AG09309 (cell line): ENCODE results near the gene APBB2.
"Not testable (repeated sequence)": the region's sequence is repeated elsewhere in the genome, so short reads cannot be mapped to it uniquely, and the experiment has no call there.

Experiments
- DNase-seq: peaks from one replicate; pipeline ENCODE4 v3.0.0-alpha.2; 2010; ENCODE audit warnings: low read depth
- H3K4me3 ChIP-seq: 2 replicates; pipeline ENCODE4 v1.5.1; 2011; ENCODE audit warnings: mild to moderate bottlenecking, low read depth, low read length, moderate library complexity; ENCODE audit not compliant: control insufficient read depth
- CTCF ChIP-seq: IDR thresholded peaks from 2 replicates; pipeline ENCODE4 v1.5.1; 2011; ENCODE audit warnings: mild to moderate bottlenecking, low read depth, low read length, inconsistent platforms; ENCODE audit not compliant: insufficient read depth, control insufficient read depth; ENCODE audit errors: missing control alignments

APBB2 gene

DNA sequence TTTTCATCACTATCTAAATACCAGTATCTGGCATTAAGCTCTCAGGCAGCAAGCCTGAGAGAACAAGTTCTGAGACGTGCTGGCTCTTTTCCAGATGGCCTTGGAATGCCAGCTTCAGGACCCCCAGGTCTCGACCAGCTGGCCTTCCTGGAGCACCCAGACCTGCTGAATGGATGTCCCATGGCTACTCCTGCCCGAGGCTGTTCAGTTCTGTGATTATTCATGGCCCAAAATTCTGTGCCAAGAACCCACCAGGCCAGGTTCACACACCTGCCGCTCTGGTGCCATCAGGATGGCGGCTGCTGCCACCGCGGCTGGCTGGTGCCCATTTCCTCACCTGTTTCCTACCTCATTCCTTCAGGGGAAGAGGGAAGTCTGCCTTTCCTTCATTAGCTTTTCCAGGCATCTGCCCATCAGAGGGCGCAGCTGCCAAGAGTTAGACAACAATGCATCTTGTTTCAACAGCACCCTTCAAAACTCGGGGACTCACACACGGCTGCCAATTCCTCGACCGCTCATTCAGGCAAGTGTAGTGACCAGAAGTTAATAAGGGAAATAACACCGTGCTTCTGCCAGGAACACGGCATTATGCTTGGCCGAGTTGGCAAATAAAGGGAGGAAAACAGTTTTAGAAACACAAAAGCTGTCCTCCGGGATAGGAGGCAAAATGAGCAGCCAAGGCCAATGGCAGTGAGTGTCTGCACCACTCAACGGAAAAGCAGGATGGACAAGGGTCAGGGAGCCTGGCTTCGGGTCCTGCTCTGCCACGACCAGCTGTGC is 290.8 kb downstream of the APBB2 start:
- no peak for TF ChIP-seq CTCF
- no peak for DNase-seq

DNA sequence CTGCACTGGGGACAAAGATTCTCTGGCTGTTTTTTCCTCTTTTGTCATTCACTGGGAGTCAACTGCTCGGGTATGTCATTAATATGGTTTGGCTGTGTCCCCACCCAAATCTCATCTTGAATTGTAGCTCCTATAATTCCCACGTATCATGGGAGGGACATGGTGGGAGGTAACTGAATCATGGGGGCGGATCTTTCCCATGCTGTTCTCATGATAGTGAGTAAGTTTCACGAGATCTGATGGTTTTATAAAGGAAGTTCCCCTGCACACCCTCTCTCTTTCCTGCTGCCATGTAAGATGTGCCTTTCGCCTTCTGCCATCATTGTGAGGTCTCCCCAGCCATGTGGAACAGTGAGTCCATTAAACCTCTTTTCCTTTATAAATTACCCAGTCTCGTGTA is 294.4 kb downstream of the APBB2 start:
- not testable (repeated sequence) for DNase-seq, H3K4me3 ChIP-seq

More for the DNA sequence above, 290.8 kb downstream of the APBB2 start:
- no peak overlapping the region for H3K4me3 ChIP-seq

- TF ChIP-seq CTCF: no peak
- DNase-seq: peak; percentile 69
- H3K4me3 ChIP-seq: no peak overlapping the region
Measured at GRCh38 chr4:40918330-40918729, 296.0 kb downstream of the APBB2 start.

- TF ChIP-seq CTCF: peak; percentile 53
- DNase-seq: no peak
Measured at GRCh38 chr4:40916880-40917279, 297.5 kb downstream of the APBB2 start.

DNA sequence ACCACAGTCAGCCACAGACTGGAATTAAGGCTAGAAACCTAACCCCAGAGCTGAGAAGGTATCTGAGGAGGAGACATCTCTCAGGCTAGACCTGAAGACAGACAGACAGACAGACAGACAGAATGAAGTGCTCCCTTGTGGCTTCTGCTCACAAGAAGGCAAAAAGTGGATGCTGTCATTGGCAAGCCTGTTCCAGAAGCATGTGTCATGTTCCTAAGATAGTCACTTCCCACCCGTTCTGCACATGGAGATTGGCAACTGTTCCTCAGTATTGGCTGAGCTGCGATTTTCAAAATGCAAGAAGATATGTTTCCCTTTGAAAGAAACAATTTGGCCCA is 298.2 kb downstream of the APBB2 start:
- TF ChIP-seq CTCF: no peak
- no peak for DNase-seq
- H3K4me3 ChIP-seq: no peak overlapping the region

More at GRCh38 chr4:40916880-40917279, 297.5 kb downstream of the APBB2 start:
- H3K4me3 ChIP-seq: no peak overlapping the region

GRCh38 chr4:40915318-40916217 is 298.8 kb downstream of the APBB2 start:
- DNase-seq: no peak
- no peak overlapping the region for H3K4me3 ChIP-seq
- TF ChIP-seq CTCF: no peak

- TF ChIP-seq CTCF: no peak
- no peak for DNase-seq
Measured at GRCh38 chr4:40912460-40913184, 301.7 kb downstream of the APBB2 start.

More at GRCh38 chr4:40912460-40913184, 301.7 kb downstream of the APBB2 start:
- H3K4me3 ChIP-seq: no peak overlapping the region
